SK-N-DZ (cell line): Measurements from ENCODE around the gene BRD9.
A peak's percentile ranks its signal among the peaks of the same experiment; 100 is the strongest.

ENCODE experiments used
- DNase-seq: peaks from one replicate; pipeline ENCODE4 v3.0.0-alpha.2; 2015; ENCODE audit warnings: low spot score

Gene BRD9

DNA sequence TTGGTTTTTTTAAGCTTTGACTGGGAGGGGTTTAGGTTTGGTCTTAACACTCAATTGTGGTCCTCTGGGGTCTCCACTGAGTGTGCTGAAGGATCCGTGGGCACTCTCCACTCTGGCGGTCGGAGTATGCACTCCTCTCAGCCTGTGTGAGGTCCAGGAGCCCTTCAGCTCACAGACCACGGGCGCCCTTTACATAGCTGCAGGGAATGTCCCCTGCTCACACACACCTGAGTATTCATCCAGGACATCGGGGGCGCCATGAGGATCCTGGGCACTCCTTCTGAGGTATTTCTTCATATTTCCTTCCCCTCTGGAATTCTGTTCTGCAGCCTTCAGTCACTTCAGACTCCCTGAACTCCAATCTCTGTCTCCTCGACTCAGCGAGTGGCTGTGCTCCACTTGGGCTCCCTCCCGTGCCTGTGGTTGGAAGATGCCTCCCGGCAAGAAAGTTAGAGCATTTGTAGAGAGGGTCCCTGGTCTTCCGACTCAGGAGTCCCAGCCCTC is 12.6 kb upstream of the BRD9 start:
- DNase-seq = no peak

DNA sequence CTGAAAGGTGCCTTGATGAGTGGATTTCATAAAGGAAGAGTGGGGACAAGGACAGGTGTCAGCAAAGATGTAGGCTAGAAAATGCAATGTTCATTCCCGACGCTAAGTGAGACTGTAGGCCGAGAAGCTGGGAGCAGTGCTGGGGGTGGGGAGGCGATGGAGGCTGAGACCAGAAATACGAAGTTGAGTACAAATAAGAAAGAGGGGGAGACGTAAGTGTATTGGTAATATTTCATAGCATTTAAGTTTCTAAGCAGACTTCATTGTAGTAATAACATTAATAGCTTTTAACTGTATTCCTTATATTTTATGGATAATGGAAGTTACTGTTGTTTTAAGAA is 11.1 kb upstream of the BRD9 start:
- DNase-seq = no peak

DNA sequence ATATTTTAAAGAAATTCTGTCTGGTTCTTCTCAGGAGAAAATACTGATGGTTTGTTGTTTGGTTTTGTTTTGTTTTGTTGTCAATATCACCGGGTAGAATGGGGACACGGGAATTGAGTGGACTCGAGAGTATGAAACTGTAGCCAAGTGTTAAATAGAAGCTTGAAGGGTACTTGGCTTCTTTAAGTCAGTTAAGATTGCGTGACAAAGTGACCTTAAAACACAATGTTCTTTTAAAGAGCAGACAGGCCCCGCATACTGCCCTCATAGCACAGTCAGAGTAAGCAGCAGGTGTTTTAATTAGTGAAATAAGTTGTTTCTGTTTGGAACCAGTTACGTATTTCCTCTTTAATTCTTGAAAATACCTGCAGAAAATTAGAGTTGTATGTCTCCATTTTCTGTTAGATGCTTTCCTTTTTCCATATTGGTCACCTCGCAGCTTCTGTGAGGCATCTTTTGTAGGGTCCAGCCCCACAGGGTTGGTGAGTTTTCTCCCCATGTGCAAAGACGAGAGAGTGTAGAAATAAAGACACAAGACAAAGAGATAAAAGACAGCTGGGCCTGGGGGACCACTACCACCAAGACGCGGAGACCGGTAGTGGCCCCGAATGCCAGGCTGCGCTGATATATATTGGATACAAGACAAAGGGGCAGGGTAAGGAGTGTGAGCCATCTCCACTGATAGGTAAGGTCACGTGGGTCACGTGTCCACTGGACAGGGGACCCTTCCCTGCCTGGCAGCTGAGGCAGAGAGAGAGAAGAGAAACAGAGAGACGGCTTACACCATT is 9.7 kb upstream of the BRD9 start:
- no peak for DNase-seq

DNA sequence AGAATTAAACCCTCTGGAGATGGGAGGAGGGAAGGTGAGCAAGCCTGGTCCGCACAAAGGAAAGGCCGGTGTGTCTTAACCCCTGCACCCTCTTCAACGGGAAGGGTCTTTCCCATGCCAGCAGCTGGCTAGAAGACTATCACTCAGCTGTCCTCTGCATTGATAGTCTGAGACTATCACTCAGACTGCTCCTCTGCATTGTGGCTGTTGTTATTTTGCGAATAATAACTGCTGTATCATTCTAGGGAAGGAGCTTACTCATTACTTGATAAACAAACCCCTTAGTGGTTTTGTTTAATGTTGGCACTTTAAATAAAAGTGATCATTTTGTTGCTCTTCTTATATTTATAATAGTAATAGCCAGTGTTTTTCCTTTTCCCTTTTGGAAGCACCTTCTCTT is 8.2 kb upstream of the BRD9 start:
- DNase-seq = no peak

DNA sequence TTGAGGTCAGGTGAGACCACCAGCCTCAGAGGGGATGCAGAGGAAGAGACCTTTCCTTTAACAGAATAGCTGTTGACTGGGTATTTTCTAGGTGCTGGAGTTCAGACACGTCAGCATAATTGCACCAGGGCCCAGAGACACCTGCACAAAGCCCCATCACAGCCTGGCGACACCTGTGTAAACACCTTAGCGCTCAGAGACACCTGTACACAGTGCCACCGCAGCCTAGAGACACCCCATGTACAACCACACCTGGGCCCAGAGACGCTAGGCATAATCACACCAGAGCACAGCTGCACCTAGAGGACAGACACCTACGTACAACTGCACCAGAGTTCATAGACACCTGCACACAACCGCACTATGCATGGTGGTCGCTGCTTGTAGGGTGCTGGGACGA is 1.1 kb upstream of the BRD9 start:
- DNase-seq = no peak

DNA sequence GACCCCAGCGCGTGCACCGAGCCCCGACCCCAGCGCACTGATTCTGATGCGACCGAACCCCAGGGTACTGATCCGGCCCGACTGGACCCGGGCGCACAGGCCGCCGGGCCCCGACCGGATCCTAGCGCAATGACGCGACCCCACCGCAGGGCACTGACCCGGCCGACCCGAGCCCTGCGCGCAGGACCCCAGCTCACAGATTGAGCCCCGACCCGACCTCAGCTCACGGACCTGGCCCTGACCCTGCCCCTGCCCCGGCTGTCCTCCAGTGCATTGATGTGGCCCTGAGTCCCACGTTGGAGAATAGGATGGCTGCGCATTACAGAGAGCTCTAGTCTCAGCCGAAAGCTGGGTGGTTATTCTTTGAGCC is 521 bp upstream of the BRD9 start:
- DNase-seq = no peak

DNA sequence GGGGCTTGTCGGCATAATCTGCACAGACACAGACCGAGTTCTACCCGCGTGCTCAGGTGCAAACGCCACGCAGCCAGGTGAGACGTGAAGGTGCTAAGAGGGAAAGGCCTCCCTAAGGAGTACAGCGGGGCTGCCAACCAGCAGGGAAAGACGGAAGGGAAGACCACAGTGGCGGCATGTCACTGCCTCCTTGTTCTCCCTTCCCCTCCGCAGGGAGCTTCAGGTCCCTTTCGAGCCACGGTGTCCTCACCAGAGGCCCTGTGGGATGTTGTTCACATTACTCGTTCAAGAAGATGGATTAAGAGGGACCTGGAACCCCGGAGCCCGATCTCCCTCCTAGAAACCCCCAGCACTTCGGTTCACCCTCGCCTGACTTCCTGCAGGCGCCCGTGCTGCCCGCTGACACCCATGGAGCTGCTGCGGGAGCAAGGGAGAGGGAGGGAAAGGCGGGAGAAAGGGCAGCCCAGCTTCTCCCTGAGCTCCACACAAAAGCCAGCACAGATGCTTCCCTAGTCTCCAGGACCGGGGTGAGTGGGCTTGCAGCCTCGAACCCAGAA is 686 bp downstream of the BRD9 start:
- DNase-seq = no peak

DNA sequence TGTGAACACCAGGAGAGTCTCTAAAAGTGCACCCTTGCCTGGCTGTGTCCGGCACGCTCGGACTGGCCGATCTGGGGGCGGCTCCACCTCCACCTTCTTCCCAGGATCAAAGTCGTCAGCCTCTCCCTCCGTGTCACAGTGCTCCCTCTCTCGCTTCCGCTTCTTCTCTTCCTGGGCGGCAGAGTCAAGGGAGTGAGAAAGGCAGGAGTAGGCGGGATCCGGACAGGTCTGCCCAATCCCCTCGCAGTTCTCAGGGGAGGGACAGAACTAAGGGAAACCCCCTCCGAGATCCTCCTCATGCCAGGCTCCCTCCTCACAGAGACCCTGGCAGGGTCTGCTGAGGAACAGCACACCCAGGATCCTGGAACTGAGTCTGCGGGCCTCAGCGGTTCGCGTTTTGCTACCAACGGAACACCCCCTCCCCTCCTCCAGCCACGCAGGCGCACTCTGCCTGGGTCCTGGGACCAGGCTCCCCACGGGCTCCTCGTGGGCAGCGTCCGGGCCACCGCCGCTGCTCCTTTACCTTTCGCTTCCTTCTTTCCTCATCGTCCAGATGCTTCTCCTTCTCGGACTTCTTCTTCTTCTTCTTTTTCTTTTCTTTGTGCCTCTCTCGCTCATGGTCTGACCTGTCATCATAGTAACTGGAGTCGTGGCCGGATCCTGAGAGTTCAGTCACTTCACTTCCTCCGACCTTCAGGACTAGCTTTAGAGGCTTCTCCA is 1.3 kb downstream of the BRD9 start:
- peak; percentile 9 for DNase-seq

DNA sequence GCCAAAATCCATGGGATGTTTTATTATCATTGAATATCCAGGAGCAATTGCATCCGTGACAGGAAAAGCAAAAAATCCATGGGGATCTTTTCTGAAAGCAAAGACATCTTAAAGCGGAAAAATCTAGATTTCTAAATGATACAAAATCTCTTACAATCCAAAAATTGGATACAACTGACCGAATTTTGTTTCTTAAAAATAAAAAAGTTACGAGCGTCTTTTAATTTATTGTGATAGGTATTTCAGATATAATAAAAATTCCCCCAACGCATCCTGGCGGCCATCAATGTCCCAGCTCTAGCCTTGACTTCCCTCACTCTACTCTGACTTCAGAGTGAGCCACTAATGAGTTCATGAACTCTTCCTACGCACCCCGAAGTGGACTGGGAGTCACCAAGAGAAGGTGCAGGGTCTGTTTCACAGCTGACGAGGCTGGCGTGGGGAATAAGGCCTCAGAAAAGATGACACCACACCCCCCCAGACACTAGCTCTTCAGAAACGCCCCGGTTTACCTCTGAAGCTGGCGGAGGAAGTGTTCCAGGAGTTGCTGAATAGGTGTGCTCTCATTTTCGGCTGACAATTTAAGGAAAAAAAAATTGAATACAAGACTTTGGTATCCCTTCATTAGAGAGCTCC is 3.4 kb downstream of the BRD9 start:
- DNase-seq = no peak

DNA sequence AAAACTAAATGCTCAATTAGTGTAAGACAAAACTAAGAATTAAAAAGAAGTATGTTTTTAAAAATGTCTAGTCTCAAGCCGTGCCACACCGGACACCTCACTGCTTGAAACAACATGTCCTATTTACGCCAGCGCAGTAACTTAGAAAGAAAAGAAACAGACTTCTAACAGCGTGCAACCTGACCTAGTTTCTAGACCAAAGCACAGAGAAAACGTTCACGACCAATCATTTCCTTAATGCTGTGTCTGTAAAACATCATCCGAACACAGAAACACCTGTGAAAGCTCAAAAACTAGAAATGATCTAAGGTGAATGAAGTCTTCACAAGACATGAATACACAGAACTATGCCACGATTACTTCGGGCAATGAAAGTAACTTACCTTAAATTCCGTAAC is 4.0 kb downstream of the BRD9 start:
- no peak for DNase-seq

DNA sequence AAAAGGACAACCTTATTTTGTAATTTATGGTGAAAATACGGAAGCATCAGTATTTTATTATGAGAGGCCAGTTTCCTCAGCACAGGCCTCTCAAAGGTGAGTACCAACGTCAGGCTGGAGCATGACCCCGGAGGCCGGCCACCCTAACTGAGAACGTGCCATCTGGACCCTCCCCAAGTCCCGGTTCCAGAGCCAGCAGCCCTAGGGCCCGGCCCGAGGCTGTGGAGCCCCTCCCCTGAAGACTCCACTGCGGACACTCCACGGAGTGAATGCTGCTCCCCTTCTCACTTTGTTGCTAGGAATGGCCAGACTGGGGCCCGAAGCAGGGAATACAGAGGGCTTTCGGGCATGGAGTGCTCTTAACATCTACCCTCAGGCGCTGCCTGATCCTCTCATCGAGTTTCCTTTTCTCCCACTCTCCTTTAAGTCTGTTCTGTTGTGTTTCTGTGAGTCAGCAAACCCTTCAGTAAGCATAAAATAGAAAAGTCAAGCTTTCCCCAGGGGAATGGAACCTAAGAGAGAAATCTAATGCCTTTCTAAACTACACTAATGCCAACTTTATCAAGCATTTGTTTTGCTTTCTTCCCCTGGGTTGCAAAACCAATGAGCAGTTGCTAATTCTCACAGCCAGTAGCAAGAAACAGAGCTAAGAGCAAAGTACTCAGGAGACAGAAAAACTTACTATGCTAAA is 4.5 kb downstream of the BRD9 start:
- DNase-seq = no peak

DNA sequence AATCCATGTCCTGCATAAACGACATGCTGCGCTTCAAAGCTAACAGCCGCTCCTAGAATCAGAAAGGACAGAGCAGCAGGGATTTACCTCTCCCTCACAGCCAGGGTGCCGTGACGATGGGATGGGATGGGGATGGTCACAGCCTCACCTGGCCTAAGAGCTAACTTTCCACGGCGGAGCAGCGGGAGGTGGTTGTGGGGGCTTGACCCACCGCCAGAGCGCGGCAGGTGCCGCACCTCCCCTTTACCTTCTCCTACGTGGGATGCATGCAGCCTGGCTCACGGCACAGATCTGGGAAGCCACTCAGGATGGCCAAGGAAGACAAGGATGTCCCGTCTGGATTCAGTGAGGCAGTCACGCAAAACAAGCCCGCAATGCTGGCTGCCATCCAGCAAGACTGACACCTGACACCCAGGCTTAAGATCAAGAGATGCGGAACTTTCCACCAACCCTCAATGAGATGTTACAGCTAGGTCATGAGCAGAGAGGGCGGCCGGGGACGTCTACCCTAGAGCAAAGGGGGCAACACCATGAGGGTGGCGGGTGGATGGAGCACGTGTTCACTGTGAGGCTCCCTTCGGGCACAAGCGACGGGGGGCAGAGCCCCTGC is 5.8 kb downstream of the BRD9 start:
- no peak for DNase-seq

DNA sequence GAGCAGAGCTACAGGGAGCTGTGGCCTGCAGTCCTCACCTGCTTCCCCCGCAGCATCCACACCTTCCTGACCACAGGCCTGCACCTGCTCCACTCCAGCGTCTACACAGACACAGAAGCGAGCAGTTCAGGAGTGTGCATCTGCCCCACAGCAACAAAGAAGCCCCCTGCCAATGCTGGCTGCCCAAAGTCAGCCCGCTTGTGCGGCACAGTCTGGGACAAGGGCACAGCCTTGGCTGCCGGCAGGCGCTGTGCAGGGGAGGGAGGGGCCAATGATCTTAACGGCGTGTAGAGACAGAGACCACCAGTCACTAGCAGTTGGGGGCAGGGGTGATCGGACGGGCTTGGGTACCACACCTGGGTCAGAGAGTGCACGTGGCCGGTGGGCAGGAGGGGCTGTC is 6.6 kb downstream of the BRD9 start:
- no peak for DNase-seq

DNA sequence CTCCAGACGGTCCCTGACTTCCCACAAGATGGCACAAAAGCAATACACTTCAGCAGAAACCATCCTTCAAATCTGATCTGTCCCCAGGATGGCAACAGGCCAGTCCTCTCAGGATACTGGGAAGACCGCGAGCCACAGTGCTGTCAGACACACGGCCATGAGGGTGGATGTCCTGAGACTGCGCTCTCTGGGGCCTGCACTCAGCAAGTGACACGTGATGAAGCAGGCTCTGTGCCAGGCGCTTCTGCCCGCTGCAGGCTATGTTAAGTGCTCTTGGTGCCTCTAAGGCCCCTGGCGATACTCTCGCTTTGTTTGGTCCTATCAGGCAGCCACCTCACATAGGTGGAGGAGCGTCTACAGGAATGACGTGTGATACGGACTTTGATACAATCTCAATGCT is 7.1 kb downstream of the BRD9 start:
- DNase-seq = no peak

DNA sequence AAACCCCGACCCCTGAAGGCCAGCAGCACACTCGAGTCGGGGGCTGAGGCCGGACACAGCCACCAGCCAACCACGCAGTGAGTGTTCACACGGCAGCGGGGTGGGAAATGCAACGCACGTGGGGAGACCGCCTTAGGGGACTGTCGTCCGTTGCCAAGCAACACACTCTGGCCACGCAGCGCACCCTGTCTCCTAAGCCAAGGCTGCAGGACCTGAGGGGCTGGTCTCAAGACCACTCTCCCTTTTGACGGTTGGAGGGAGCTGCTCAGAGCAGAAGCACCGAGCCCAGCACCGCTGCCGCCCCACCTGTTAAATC is 7.5 kb downstream of the BRD9 start:
- no peak for DNase-seq

DNA sequence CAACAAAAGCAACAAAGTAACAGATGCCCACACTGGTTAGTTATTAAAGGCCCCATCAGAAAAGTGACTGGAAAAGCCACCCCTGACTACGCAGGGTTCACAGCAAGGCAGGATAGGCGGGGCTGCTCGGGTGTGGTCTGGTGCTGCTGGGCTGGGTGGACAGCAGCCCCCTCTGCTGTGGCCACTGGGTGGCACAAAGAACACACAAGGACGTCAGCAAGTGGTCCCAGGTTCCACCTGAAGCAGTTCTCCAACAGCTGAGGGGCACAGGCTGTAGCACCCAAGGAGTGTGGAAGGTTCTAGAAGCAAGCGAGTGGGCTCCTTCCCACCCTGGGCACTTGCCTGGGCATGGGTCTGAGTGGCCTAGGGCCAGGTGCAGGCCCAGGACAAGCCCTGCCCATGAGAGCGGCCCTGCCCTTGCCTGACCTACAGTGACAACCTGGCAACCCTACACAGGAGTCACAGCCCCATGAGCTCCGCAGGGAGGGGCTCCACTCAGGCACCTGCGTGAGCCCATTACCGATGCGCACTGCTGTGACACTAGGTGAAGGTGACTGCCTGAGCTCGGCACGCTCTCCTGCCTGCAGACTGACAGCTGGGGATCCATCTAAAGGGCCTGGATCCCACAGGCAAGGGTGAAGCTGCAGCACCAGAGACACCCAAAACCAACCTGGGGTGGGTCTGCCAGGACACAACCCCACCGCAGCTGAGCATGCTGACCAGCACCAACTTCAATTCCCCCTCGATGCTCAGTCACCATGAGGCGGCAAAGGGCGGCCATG is 8.1 kb downstream of the BRD9 start:
- DNase-seq = no peak

DNA sequence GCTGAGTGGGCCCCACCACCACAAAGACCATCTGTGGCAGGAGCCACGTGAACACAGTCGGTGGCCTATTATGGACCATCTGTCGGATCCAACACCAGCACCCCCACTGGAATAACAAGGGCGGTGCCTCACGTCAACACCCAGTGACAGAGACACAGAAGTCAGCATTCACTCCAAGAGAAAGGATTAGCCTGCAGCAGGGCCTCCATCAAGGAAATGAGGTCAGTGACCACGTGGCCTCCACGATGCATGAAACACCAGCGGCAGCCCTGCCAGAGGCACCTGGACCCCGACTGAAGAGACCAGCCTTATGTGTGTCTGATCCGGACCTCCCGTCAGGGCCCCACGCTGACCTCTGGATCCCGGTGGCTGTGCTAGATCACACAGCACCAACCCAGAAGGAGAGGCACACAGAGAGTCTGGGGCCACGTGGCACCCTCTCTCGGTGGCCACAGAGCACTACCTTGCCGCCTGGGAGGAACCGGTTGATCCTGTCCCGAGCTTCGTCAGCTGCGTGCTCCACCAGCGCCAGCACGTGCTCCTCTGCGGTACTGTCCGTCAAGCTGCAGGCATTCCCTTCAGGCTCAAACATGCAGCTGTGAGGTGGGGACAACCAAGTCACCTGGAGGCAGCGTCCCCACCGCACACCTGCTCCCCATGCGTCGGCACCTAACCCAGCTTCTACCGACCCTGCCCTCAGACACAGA is 9.0 kb downstream of the BRD9 start:
- DNase-seq = no peak

DNA sequence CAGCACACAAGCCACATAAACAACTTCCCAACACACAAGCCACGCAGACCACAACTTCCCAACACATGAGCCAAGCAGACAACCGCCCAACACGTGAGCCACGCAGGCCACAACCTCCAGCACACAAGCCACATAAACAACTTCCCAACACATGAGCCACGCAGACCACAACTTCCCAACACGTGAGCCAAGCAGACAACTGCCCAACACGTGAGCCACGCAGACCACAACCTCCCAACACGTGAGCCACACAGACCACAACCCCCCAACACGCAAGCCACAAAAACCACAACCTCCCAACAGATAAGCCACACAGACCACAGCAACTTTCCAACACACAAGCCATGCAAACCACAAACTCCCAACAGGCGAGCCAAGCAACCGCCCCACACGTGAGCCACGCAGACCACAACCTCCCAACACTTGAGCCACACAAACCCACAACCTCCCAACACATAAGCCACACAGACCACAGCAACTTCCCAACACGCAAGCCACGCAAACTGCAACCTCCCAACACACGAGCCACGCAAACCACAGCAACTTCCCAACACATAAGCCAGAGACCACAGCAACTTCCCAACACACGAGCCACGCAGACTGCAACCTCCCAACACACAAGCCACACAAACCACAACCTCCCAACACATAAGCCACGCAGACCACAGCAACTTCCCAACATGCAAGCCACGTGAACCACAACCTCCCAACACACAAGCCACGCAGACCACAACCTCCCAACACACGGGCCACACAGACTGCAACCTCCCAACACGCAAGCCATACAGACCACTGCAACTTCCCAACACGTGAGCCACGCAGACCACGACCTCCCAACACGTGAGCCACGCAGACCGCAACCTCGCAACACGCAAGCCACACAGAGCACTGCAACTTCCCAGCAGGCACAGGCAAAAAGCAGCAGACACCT is 10.1 kb downstream of the BRD9 start:
- DNase-seq = no peak

DNA sequence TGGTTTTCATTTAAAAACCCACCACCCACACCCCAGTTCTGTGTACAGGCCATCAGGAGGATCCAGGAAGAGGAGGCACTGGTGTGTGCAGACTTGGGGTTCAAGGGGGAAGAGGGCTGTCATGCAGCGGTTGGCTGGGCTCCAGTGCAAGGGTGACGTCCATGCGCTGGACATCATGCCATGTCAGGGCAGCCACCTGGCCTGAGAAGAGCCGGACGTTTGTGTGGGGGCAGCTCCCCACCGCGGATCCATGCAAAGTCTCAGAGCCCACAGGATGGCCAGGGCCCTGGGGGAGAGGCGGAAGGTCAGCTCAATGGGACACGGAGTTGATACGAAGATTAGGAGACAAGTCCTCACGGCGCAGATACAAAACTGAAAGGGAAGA is 11.1 kb downstream of the BRD9 start:
- no peak for DNase-seq
